ENCODE results near the gene C1QTNF12. TPM values are rescaled to one million over a fixed set of nuclear protein-coding genes. Genes with fewer than 3 reads are reported as not detected.
A peak's percentile ranks its signal among the peaks of the same experiment; 100 is the strongest.

C1QTNF12 gene
- total RNA-seq, 4 donors from 2014 or later = 23.3 to 58.0 (median 44.2) TPM; not detected in 1

DNA sequence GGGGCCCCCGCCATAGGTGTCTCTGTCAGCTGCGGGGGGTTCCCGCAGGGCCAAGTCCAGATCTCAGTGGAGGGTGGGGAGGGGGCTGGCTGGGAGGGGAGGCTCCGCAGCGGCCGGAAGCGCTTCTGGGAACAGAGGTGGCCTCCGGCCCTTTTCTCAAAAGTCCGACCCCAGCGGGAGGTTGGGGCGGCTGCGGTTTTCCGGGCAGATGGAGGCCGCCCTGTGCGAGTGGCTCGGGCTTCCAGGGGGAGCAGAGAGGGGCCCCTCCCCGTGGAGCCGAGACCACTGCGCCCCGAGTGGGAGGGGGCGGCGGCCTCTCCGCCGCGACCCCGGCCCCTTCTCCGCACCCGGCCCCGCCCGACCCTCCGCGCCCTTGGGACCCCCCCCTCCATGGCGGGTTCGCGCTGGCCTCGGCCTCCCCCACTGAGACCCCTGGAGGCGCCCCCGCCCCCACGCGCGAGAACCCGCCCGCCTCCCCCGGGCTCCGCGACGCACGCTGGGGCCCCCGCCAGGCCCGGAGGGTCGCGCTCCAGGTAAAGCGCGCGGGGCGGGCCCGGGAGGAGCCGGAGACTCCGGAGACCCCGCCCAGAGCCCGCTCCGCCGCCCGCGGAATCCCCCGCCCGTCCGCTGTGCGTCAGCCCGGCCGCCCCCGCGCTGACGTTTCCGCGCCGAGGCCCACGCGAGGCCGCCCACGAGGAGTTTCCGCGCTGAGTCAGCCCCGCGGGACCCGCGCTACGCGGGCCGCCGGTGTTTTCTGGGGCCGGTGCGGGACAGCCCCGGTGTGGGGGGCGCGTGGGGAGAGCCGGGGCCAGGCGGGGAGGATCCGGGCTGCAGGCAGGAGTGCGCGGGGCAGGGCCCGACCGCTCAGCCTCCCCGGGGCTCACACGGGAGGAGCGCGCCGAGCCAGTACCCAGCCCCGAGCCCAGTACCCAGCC, 45.4 kb downstream of the C1QTNF12 start:
- Histone ChIP-seq H3K27ac (peak overlapping the region in 3 of 4 donors; percentile 7 to 67 (median 64)), H3K4me1 (peaks cover 0 to 23% (median 10%) of the 10 kb centered on the region in 4 donors), H3K36me3 (no peaks in the 10 kb centered on the region), H3K4me3 (peak overlapping the region; percentile 22 to 59 (median 55)), H3K27me3 (peaks cover 0 to 7% of the 10 kb centered on the region in 2 donors), H3K9me3 (no peaks in the 10 kb centered on the region)
- peak in 2 of 3 donors; percentile 54 to 83 for DNase-seq
- TF ChIP-seq POLR2A (IDR thresholded peaks at IDR 0.05) = no peak
- TF ChIP-seq, protein P1, sequence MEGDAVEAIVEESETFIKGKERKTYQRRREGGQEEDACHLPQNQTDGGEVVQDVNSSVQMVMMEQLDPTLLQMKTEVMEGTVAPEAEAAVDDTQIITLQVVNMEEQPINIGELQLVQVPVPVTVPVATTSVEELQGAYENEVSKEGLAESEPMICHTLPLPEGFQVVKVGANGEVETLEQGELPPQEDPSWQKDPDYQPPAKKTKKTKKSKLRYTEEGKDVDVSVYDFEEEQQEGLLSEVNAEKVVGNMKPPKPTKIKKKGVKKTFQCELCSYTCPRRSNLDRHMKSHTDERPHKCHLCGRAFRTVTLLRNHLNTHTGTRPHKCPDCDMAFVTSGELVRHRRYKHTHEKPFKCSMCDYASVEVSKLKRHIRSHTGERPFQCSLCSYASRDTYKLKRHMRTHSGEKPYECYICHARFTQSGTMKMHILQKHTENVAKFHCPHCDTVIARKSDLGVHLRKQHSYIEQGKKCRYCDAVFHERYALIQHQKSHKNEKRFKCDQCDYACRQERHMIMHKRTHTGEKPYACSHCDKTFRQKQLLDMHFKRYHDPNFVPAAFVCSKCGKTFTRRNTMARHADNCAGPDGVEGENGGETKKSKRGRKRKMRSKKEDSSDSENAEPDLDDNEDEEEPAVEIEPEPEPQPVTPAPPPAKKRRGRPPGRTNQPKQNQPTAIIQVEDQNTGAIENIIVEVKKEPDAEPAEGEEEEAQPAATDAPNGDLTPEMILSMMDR (IDR thresholded peaks at IDR 0.05) = no peak

DNA sequence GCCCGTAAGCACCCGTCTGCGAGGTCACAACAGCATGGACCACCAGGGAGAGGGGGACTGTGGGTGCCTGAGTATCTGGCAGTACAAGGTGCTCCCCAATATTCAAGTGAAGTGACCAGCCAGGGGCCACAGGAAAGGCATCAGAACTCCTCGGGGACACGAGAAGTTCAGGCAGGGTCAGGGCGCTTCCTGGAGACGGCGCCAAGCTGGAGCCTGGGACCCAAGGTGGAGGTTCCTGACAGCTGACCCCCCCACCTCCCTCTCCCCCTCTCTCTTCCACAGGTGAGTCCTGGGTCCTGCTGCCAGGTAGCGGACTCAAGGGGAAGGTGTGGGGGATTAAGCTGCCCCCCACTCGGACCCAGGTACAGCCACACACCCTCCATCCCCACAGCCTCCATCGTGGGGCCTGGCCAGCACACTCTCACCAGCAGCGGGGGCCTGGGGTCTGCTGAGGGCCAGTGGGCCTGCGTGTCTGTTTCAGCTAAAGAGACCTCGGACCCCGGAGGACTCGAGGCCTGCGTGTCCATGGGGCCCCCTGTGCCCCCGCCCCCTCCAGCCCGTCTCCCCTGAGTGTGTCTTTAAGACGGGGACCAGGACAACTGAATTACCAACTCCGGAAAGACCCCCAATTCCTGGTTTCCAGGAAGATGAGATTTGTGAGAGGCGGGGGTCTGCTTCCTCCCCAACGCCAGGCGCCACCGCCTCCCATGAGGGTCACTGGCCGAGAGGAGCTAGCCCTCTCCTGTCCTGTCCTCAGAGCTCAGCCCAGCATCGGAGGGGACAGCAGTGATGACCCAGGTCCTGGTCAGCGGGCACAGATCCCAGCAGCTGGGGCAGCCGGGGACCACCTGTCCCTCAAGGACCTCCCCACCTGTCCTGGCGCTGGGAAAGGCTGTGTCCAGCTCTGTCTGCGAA, 46.3 kb downstream of the C1QTNF12 start:
- no peak for TF ChIP-seq POLR2A (IDR thresholded peaks at IDR 0.05)
- TF ChIP-seq, protein P1 (IDR thresholded peaks at IDR 0.05) = no peak
- peak overlapping the region in 3 of 4 donors; percentile 22 to 59 (median 53) for H3K4me3 ChIP-seq
- peak overlapping the region in 1 of 4 donors; percentile 67 for H3K27ac ChIP-seq
- H3K4me1 ChIP-seq = peaks cover 0 to 14% (median 7%) of the 10 kb centered on the region in 4 donors
- peaks cover 0 to under 1% (median 0%) of the 10 kb centered on the region in 4 donors for H3K9me3 ChIP-seq
- no peaks in the 10 kb centered on the region for H3K36me3 ChIP-seq
- peaks cover 0 to 7% of the 10 kb centered on the region in 2 donors for H3K27me3 ChIP-seq
- DNase-seq = peak in 1 of 3 donors; percentile 43

DNA sequence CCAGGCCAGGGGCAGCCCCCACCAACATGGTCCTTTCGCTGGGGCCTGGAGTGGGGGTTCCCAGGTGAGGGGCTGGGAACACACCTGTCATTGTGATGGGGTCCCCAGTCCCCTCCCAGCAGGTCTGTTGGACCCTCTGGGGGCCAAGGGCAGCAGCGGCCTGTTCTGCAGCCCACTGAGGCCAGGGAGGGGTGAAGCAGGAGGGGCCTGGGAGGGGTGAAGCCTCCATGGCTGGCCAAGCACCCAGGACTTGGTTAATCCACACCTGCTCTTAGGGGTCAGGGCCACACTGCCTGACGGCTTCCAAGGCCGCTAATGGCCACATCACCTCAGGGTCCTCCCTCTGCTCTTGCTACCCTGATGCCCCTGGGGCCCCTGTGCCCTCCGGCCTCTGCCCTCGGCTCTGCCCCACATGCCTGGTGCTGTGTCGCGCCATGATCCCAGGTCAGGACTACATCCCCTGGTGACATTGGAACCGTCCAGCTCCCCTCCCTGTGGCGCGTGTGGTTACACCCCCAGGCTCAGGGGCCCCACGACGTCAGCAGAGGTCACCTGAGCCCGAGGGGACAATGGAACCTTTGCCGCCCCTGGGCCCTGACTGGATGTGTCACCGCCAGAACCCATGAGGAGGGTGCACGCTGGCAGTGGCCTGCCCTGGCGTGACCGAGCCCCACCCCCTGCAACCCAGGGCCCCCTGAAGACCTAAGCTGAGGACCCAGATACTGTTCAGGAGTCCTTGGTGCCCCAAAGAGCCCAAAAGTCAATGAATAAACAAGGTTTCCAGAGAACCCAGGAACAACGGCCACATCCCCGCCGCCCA, 47.2 kb downstream of the C1QTNF12 start:
- peaks cover 0 to 7% of the 10 kb centered on the region in 2 donors for H3K27me3 ChIP-seq
- peaks cover 0 to 14% (median 7%) of the 10 kb centered on the region in 4 donors for H3K4me1 ChIP-seq
- no peak overlapping the region for H3K4me3 ChIP-seq
- peak in 1 of 3 donors; percentile 44 for DNase-seq
- H3K36me3 ChIP-seq = no peaks in the 10 kb centered on the region
- peaks cover 0 to 3% (median 1%) of the 10 kb centered on the region in 4 donors for H3K9me3 ChIP-seq
- TF ChIP-seq POLR2A (IDR thresholded peaks at IDR 0.05) = no peak
- TF ChIP-seq, protein P1 (IDR thresholded peaks at IDR 0.05) = no peak
- H3K27ac ChIP-seq = no peak overlapping the region

DNA sequence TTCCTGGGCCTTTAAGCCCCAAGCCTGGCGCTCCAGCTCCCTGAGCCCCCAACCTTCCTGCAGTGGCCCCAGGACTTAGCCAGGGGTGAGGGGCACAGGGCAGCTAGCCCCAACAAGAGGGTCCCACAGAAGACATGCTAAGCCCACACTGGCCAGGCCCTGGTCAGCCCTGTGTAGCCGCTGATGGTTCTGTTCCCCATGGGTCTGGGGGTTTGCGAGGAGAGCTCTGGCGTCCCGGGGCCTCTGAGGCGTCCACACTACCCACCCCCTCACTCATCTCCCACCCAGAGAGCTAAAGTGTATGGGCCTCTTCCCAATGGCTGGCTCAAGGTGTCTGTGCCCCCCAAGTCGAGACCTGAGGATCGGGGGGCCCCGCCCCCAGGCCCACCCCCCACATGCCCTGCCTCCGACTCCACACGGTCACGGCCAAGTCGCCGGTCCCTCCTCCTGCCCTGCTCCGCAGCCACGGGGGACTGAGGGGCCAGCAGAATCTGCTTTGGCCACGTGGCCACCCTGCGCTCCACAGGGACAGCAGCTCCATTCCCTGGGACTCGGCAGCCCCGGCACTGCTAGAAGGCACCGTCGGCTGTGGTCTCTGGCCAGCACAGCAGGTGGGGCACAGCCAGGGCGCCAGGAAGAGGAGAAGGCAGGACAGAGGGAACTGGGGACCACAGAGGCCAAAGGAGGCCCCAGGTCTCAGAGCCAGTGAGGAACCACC, 47.9 kb downstream of the C1QTNF12 start:
- H3K4me1 ChIP-seq = peaks cover 0 to 14% (median 7%) of the 10 kb centered on the region in 4 donors
- H3K27me3 ChIP-seq = peaks cover 0 to 7% of the 10 kb centered on the region in 2 donors
- H3K9me3 ChIP-seq = peaks cover 0 to 3% (median 1%) of the 10 kb centered on the region in 4 donors
- H3K36me3 ChIP-seq = no peaks in the 10 kb centered on the region
- TF ChIP-seq POLR2A (IDR thresholded peaks at IDR 0.05) = no peak
- TF ChIP-seq, protein P1 (IDR thresholded peaks at IDR 0.05) = no peak
- H3K27ac ChIP-seq = no peak overlapping the region
- H3K4me3 ChIP-seq = no peak overlapping the region
- DNase-seq = peak in 1 of 3 donors; percentile 42

Data from Peyer's patch (tissue), 4 donors.